Common myeloid progenitor, CD34-positive (primary cell): ENCODE results near the gene ZNF74.

Experiments
- CTCF ChIA-PET: fragments of 350-600 bp; sonication (Branson Sonifier 250); formaldehyde crosslinking; loops from one replicate; lab custom pipeline; 2021; ENCODE audit warnings: antibody characterized with exemption; lab: Charles Lee
- POLR2A ChIA-PET: fragments of 350-600 bp; sonication (Branson Sonifier 250); formaldehyde crosslinking; loops from one replicate; lab custom pipeline; 2021; ENCODE audit warnings: antibody characterized with exemption; lab: Charles Lee
- DNase-seq, 3 donors: peaks; one replicate each; pipeline versions ENCODE4 v3.0.0 to v3.0.0-alpha.2; 2013
- H3K27ac ChIP-seq, 2 experiments: 1 replicate in 1 of 2; 2 replicates in 1 of 2; pipeline ENCODE4 v1.7.0; 2013; ENCODE audit warnings: inconsistent platforms in 2 of 2, low read length in 2 of 2, mild to moderate bottlenecking in 2 of 2, low read depth in 1 of 2, moderate library complexity in 1 of 2; ENCODE audit not compliant: severe bottlenecking in 2 of 2, insufficient read depth in 1 of 2, poor library complexity in 1 of 2
- H3K27me3 ChIP-seq, 5 experiments: replicated peaks in 2 of 5; 1 replicate in 3 of 5; 2 replicates in 2 of 5; pipeline versions ENCODE4 v1.6.1 to v1.7.0; 2013; ENCODE audit warnings: low read length in 4 of 5, mild to moderate bottlenecking in 2 of 5, moderate library complexity in 2 of 5, inconsistent platforms in 1 of 5; ENCODE audit not compliant: insufficient read depth in 5 of 5, control insufficient read depth in 4 of 5
- H3K36me3 ChIP-seq, 4 experiments: 1 replicate in 2 of 4; 2 replicates in 2 of 4; pipeline versions ENCODE4 v1.6.1 to v1.7.0; 2013; ENCODE audit warnings: low read length in 3 of 4, control low read depth in 1 of 4, mild to moderate bottlenecking in 1 of 4; ENCODE audit not compliant: control insufficient read depth in 4 of 4, insufficient read depth in 4 of 4
- H3K4me1 ChIP-seq, 4 experiments: 1 replicate in 3 of 4; 2 replicates in 1 of 4; pipeline versions ENCODE4 v1.6.1 to v1.7.1; 2013; ENCODE audit warnings: low read length in 3 of 4, mild to moderate bottlenecking in 3 of 4, control low read depth in 1 of 4, inconsistent platforms in 1 of 4, moderate library complexity in 1 of 4; ENCODE audit not compliant: control insufficient read depth in 4 of 4, insufficient read depth in 4 of 4; ENCODE audit errors: control extremely low read depth in 1 of 4
- H3K4me3 ChIP-seq, 7 experiments: 1 replicate in 4 of 7; 2 replicates in 3 of 7; pipeline versions ENCODE4 v1.5.1 to v1.7.0; 2013; ENCODE audit warnings: mild to moderate bottlenecking in 7 of 7, low read length in 6 of 7, moderate library complexity in 6 of 7, inconsistent platforms in 2 of 7, low read depth in 2 of 7, control low read depth in 1 of 7; ENCODE audit not compliant: insufficient read depth in 4 of 7, control insufficient read depth in 1 of 7; ENCODE audit errors: extremely low read depth in 1 of 7
- H3K9me3 ChIP-seq, 5 experiments: 1 replicate in 4 of 5; 2 replicates in 1 of 5; pipeline versions ENCODE4 v1.6.1 to v1.7.1; 2013; ENCODE audit warnings: low read length in 4 of 5, mild to moderate bottlenecking in 2 of 5, inconsistent platforms in 1 of 5, low read depth in 1 of 5, moderate library complexity in 1 of 5; ENCODE audit not compliant: control insufficient read depth in 4 of 5, insufficient read depth in 2 of 5; ENCODE audit errors: control extremely low read depth in 1 of 5
- WGBS: methylation state at CpG from one replicate; pipeline ENCODE4 v1.1.5; 2013; ENCODE audit not compliant: insufficient coverage; 5-methylcytosine and 5-hydroxymethylcytosine counted together

The ZNF74 gene

DNA sequence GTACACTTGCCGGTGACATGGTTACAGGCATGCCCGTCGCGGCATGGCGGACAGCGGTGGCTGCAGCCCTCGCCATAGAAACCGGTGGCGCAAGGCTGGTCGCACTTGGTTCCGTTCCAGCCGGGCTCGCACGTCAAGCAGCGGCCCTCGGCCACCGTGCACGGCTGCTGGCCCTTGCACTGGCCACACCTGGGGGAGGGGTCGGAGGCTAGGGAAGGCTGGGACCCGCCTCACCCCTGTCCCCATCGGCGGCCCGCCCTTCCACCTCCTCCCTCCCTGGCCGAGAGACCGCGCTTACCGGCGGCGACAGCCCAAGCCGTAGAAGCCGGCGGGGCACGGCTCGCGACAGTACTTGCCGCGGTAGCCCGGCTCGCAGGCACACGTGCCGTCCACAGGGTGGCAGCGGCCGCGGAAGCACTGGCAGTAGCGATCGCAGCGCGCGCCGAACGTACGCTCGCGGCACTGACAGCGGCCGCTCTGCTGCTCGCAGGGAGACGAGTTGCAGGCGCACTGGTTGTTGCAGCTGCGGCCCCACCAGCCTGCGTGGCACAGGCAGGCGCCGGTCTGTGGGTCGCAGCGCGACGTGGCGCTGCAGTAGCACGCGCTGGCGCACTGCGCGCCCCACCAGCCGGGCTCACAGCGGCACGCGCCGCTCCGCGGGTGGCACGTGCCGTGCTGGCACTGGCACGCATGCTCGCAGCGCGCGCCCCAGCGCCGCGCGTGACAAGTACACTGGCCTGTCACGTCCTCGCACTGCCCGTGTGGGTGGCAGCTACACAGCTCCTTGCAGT lies 37.0 kb downstream of the ZNF74 start:
- H3K36me3 ChIP-seq: no peaks in the 10 kb centered on the region
- peaks cover 0 to 33% (median 31%) of the 10 kb centered on the region in 4 experiments for H3K4me1 ChIP-seq
- DNase-seq: peak; percentile 74 to 88 (median 86)
- H3K27ac ChIP-seq: no peak overlapping the region
- ChIA-PET POLR2A (no interaction called here), CTCF (interaction anchor here (0.8 kb wide), 1 partner anchor 25 kb away, joined by 3 read pairs; no protein-coding TSS in a partner anchor)
- peak overlapping the region in 6 of 7 experiments; percentile 32 to 75 (median 51) for H3K4me3 ChIP-seq
- under 1% methylated on average over 57 of the region's 94 CpGs for WGBS
- no peaks in the 10 kb centered on the region for H3K9me3 ChIP-seq
- peaks cover 0 to 96% (median 42%) of the 10 kb centered on the region in 5 experiments for H3K27me3 ChIP-seq

DNA sequence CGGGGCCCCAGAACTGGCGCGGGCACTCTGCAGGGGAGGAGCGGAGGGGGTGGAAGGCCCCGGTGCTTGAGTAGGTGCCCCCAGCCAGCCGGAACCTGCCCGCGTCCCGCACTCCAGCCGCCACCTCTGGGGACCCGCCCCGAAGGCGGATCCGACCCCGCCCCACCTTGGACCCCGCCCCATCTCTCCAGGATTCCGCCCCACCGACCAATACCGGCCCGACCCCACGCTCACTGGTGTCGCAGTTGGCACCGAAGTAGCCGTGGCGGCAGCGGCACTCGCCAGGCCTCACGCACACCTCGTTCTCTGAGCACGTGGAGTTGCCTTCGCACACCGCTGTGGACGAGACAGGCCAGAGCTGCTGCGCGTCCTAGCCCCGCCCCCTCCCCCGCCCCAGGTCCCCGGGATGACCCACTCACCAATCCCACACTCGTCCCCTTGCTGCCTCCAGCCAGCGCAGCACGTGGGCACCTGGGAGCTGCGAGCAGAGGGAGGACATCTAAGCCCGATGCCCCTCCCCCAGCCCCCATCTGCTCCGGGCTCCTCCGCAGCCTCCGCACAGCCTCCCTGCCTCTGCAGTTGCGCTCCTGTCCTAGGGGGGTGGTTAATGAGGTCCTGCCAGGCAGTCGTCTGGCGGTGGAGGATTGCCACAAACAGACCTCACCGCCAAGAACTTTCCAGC lies 37.7 kb downstream of the ZNF74 start:
- peaks cover 0 to 96% (median 40%) of the 10 kb centered on the region in 5 experiments for H3K27me3 ChIP-seq
- CTCF ChIA-PET: interaction anchor here (0.8 kb wide), 1 partner anchor 24 kb away, joined by 3 read pairs; no protein-coding TSS in a partner anchor

DNA sequence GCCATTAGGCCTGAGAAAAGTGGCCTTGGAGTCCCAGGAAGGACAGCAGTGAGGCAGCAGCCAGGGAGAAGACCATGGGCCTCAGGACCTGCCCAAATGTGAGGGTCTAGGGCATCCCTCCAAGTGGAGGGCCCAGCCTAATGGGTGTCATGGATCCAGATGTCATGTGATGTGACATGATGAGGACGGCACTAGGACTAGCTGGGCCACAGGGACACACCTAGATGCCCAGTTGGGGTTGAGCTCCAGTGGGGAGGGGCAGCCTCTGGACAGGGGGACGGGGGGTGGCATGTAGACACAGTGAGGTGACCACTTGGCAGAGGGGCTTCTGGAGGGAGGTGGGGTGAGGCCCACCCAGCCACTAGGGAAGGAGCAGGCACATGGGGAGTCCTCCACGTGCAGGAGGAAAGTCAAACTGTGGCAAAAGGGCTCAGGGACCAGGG lies 38.3 kb downstream of the ZNF74 start:
- ChIA-PET CTCF (no interaction called here), POLR2A (no interaction called here)
- 92% methylated on average over 2 of the region's 3 CpGs for WGBS
- Histone ChIP-seq H3K4me3 (no peak overlapping the region), H3K27ac (no peak overlapping the region), H3K4me1 (peaks cover 0 to 43% (median 39%) of the 10 kb centered on the region in 4 experiments), H3K27me3 (peaks cover 0 to 96% (median 44%) of the 10 kb centered on the region in 5 experiments), H3K36me3 (no peaks in the 10 kb centered on the region), H3K9me3 (no peaks in the 10 kb centered on the region)
- DNase-seq: no peak

More for the DNA sequence above, 37.7 kb downstream of the ZNF74 start:
- POLR2A ChIA-PET: no interaction called here
- peaks cover 0 to 37% (median 33%) of the 10 kb centered on the region in 4 experiments for H3K4me1 ChIP-seq
- no peak overlapping the region for H3K27ac ChIP-seq
- no peak for DNase-seq
- H3K4me3 ChIP-seq: peak overlapping the region in 3 of 7 experiments; percentile 30 to 75 (median 59)
- H3K36me3 ChIP-seq: no peaks in the 10 kb centered on the region
- WGBS: 25% methylated on average over 35 of the region's 50 CpGs
- no peaks in the 10 kb centered on the region for H3K9me3 ChIP-seq

DNA sequence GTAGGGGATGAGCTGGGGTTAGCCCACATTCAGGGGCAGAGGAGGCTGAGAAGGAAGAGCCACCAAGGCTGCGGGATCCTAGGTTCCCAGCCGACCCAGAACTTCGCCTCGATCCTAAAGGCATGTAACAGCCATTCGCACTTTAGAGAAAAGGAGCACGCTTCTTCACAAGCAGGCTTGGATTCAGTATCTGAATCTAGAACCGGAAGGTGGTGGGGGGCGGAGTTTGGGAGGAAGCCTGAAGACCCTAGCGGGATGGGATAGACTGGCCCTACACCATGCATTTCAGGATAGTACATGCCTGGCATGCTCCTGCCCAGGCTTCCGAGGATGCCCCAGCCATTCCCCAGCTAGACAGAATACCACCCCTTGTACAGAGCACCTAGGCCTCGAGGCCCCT lies 39.2 kb downstream of the ZNF74 start:
- DNase-seq: no peak
- CTCF ChIA-PET: interaction anchor here (1.4 to 2.4 kb wide), 3 partner anchors 15 to 24 kb away, joined by 5 to 9 read pairs (median 6); no protein-coding TSS in a partner anchor
- POLR2A ChIA-PET: no interaction called here
- no peak overlapping the region for H3K4me3 ChIP-seq
- H3K4me1 ChIP-seq: peaks cover 0 to 52% (median 45%) of the 10 kb centered on the region in 4 experiments
- no peaks in the 10 kb centered on the region for H3K36me3 ChIP-seq
- 96% methylated on average over 11 of the region's 11 CpGs for WGBS
- no peaks in the 10 kb centered on the region for H3K9me3 ChIP-seq
- no peak overlapping the region for H3K27ac ChIP-seq
- H3K27me3 ChIP-seq: peaks cover 0 to 96% (median 40%) of the 10 kb centered on the region in 5 experiments

DNA sequence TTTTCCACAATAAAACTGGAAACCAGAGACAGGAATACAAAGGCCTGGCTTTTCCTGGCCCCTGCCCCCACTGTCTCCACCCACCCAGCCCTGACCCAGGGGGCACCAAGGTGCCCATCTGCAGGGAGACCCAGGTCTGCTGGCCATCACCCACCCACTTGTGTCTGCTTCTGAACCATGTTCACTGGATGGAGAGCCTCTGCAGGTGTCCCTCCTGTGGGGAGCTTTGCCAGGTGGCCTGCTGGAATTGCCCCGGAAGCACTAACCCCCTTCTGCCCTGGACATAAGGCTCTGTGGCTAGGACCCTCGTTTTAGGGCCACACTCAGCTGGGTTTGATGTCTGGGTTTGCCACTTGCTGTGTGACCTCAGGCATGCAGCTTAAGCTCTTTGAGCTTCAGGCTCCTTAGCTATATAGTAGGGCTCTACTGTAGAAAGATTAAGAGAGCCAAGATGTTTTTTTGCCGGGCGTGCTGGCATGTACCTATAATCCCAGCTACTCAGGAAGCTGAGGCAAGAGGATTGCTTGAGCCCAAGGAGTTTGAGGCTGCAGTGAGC lies 39.8 kb downstream of the ZNF74 start:
- H3K4me1 ChIP-seq: peaks cover 0 to 55% (median 47%) of the 10 kb centered on the region in 4 experiments
- DNase-seq: no peak
- CTCF ChIA-PET: interaction anchor here (0.5 to 2.4 kb wide), 6 partner anchors 11 to 51 kb away, joined by 3 to 9 read pairs (median 4); no protein-coding TSS in a partner anchor
- no peaks in the 10 kb centered on the region for H3K9me3 ChIP-seq
- H3K27ac ChIP-seq: no peak overlapping the region
- no peaks in the 10 kb centered on the region for H3K36me3 ChIP-seq
- no peak overlapping the region for H3K4me3 ChIP-seq
- WGBS: 100% methylated on average over 3 of the region's 4 CpGs
- POLR2A ChIA-PET: no interaction called here
- H3K27me3 ChIP-seq: peaks cover 0 to 97% (median 37%) of the 10 kb centered on the region in 5 experiments

DNA sequence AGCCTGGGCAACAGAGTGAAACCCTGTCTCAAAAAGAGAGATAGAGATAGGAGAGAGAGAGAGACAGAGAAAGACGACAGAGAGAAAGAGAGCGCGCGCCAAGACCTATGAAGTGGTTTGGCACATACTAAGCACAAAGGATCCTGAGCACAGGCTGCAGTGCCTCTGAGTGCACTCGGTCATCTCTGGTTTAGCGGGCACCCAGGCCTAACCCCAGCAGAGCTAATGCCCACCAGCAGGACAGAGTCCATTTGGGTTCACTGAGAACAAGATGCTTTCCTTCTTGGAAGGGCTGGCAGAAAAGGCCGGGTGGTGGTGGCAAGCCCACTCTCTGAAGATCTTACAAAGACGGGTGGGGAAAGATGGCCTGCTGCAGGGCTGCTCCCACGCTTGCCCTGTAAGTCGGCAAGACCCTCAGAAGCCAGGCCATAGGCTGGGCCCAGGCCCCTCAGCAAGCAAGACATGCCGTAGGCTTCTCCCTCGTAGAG lies 40.4 kb downstream of the ZNF74 start:
- CTCF ChIA-PET: interaction anchor here (0.5 to 2.4 kb wide), 8 partner anchors 10 to 52 kb away, joined by 3 to 9 read pairs (median 4); no protein-coding TSS in a partner anchor
- POLR2A ChIA-PET: no interaction called here
- H3K9me3 ChIP-seq: no peaks in the 10 kb centered on the region
- no peak overlapping the region for H3K4me3 ChIP-seq
- H3K27ac ChIP-seq: no peak overlapping the region
- no peaks in the 10 kb centered on the region for H3K36me3 ChIP-seq
- DNase-seq: no peak
- 95% methylated on average over 12 of the region's 12 CpGs for whole genome bisulfite sequencing
- H3K4me1 ChIP-seq: peaks cover 0 to 50% (median 43%) of the 10 kb centered on the region in 4 experiments
- peaks cover 0 to 98% (median 35%) of the 10 kb centered on the region in 5 experiments for H3K27me3 ChIP-seq
